A673 (cell line): ENCODE results near the gene PSME4.

ENCODE experiments used
- CTCF ChIP-seq: fragments of 300-800, 200-600 bp; sonication (generic); conservative IDR thresholded peaks from 2 replicates; pipeline ENCODE4 v1.5.1; 2017; ENCODE audit warnings: low read depth, mild to moderate bottlenecking, antibody characterized with exemption, low read length, moderate library complexity, mixed read lengths
- EZH2 ChIP-seq: fragments of 200-600 bp; sonication (generic); IDR thresholded peaks from 2 replicates; pipeline ENCODE4 v1.6.1; 2017; ENCODE audit warnings: borderline replicate concordance, low read depth, mild to moderate bottlenecking, mixed read lengths, antibody characterized with exemption, low read length; ENCODE audit not compliant: poor library complexity, severe bottlenecking

- TF ChIP-seq CTCF (no peak), EZH2 (no peak)
These were observed 18.5 kb upstream of the PSME4 start for GRCh38 chr2:53989210-53989862.
